ENCODE data around the gene MT4.

- TF ChIP-seq CTCF (IDR thresholded peaks at IDR 0.05), result no peak
- no peak for TF ChIP-seq POLR2A (IDR thresholded peaks at IDR 0.05)
Observed at GRCh38 chr16:56558024-56558747, 6.7 kb upstream of the MT4 start.

Measured in heart left ventricle (tissue), 13 donors.